Activated CD4-positive, alpha-beta T cell treated with anti-CD3 and anti-CD28 coated beads for 4 hours (primary cell): ENCODE data around the gene PPT2.
"Not testable (repeated sequence)": the region's sequence is repeated elsewhere in the genome, so short reads cannot be mapped to it uniquely, and the experiment has no call there.

Source experiments
- DNase-seq, 2 donors: peaks; one replicate each; pipeline ENCODE4 v3.0.0-alpha.2; 2020

Gene PPT2

GRCh38 chr6:32177788-32178546, 24.0 kb downstream of the PPT2 start, which contains the start of gene RNF5:
RNF5 (plus strand) TSS chr6:32178405; CDS start chr6:32178512, 107 bp downstream.
- peak; percentile 92 to 93 for DNase-seq

GRCh38 chr6:32178547-32179440, 24.9 kb downstream of the PPT2 start:
- no peak for DNase-seq

- DNase-seq: no peak
Observed at GRCh38 chr6:32179766-32180405, 25.9 kb downstream of the PPT2 start.

GRCh38 chr6:32181148-32181702, 27.3 kb downstream of the PPT2 start:
- no peak for DNase-seq

- DNase-seq: no peak
Observed at GRCh38 chr6:32181915-32182529, 28.1 kb downstream of the PPT2 start.

GRCh38 chr6:32182555-32182981, 28.6 kb downstream of the PPT2 start:
- DNase-seq: no peak

GRCh38 chr6:32183030-32183429, 29.1 kb downstream of the PPT2 start:
- no peak for DNase-seq

- DNase-seq: no peak
Observed at GRCh38 chr6:32183483-32184083, 29.6 kb downstream of the PPT2 start.

GRCh38 chr6:32184084-32184640, 30.2 kb downstream of the PPT2 start, which contains the start of gene AGER:
AGER (minus strand) TSS chr6:32184253; CDS start chr6:32184222, 31 bp downstream.
- no peak for DNase-seq

- peak; percentile 57 to 64 for DNase-seq
Observed at GRCh38 chr6:32185681-32186131, 31.8 kb downstream of the PPT2 start.

GRCh38 chr6:32186151-32186840, 32.4 kb downstream of the PPT2 start:
- not testable (repeated sequence) for DNase-seq

- DNase-seq: no peak
Observed at GRCh38 chr6:32187009-32187709, 33.2 kb downstream of the PPT2 start.

- DNase-seq: not testable (repeated sequence)
Observed at GRCh38 chr6:32187725-32188380, 33.9 kb downstream of the PPT2 start.

GRCh38 chr6:32188381-32189068, 34.6 kb downstream of the PPT2 start:
- no peak for DNase-seq

- no peak for DNase-seq
Observed at GRCh38 chr6:32189069-32189741, 35.3 kb downstream of the PPT2 start.

GRCh38 chr6:32189742-32190053, 35.8 kb downstream of the PPT2 start:
- no peak for DNase-seq

- DNase-seq: peak; percentile 87 to 91
Observed at GRCh38 chr6:32190054-32190851, 36.3 kb downstream of the PPT2 start, which contains the start of gene PBX2. PBX2 (minus strand) TSS chr6:32190202; CDS start chr6:32189915, 287 bp downstream.
